HEK293T (cell line): Measurements from ENCODE around the gene CHMP6.
"Not testable (repeated sequence)": the region's sequence is repeated elsewhere in the genome, so short reads cannot be mapped to it uniquely, and the experiment has no call there.

ENCODE experiments used
- CTCF ChIA-PET: fragments of 350-600 bp; formaldehyde crosslinking; extraction: SDS; loops from one replicate; lab custom pipeline; 2021; ENCODE audit warnings: antibody characterized with exemption, inconsistent platforms; lab: Yijun Ruan, JAX
- POLR2A ChIA-PET: fragments of 350-600 bp; formaldehyde crosslinking; extraction: SDS; loops from one replicate; lab custom pipeline; 2020; ENCODE audit warnings: antibody characterized with exemption, inconsistent platforms; lab: Yijun Ruan, JAX
- DNase-seq: peaks from one replicate; pipeline ENCODE4 v3.0.0; 2012; ENCODE audit warnings: mixed read lengths; ENCODE audit errors: extremely low spot score
- ARNT ChIP-seq: fragments of 450-650 bp; IDR thresholded peaks from 2 replicates; pipeline ENCODE4 v1.6.1; 2017; ENCODE audit warnings: mild to moderate bottlenecking
- BHLHE40 ChIP-seq: fragments of 450-650 bp; IDR thresholded peaks from 2 replicates; pipeline ENCODE4 v1.6.1; 2016; ENCODE audit warnings: mild to moderate bottlenecking, moderate library complexity, borderline replicate concordance
- CTBP1 ChIP-seq: fragments of 450-650 bp; IDR thresholded peaks from 2 replicates; pipeline ENCODE4 v1.6.1; 2016; ENCODE audit warnings: borderline replicate concordance
- ELF4 ChIP-seq: fragments of 450-650 bp; IDR thresholded peaks from 2 replicates; pipeline ENCODE4 v1.6.1; 2017; ENCODE audit warnings: antibody characterized with exemption
- FOXA1 ChIP-seq: fragments of 450-650 bp; IDR thresholded peaks from 2 replicates; pipeline ENCODE4 v1.6.1; 2016; ENCODE audit warnings: mild to moderate bottlenecking
- FOXK2 ChIP-seq: fragments of 450-650 bp; IDR thresholded peaks from 2 replicates; pipeline ENCODE4 v1.6.1; 2016; ENCODE audit warnings: mild to moderate bottlenecking
- FOXM1 ChIP-seq: fragments of 450-650 bp; IDR thresholded peaks from 2 replicates; pipeline ENCODE4 v1.6.1; 2017; ENCODE audit warnings: mild to moderate bottlenecking, borderline replicate concordance
- HDGF ChIP-seq: fragments of 450-650 bp; IDR thresholded peaks from 2 replicates; pipeline ENCODE4 v1.6.1; 2017; ENCODE audit warnings: antibody characterized with exemption, borderline replicate concordance
- L3MBTL2 ChIP-seq: fragments of 450-650 bp; conservative IDR thresholded peaks from 2 replicates; pipeline ENCODE4 v1.6.1; 2016; ENCODE audit warnings: mild to moderate bottlenecking
- LEF1 ChIP-seq: fragments of 450-650 bp; IDR thresholded peaks from 2 replicates; pipeline ENCODE4 v1.6.1; 2017; ENCODE audit warnings: mild to moderate bottlenecking, borderline replicate concordance
- NFRKB ChIP-seq: fragments of 450-650 bp; IDR thresholded peaks from 2 replicates; pipeline ENCODE4 v1.6.1; 2016; ENCODE audit warnings: mild to moderate bottlenecking, moderate library complexity
- SP1 ChIP-seq: fragments of 450-650 bp; IDR thresholded peaks from 2 replicates; pipeline ENCODE4 v1.6.1; 2017
- SUZ12 ChIP-seq: fragments of 450-650 bp; IDR thresholded peaks from 2 replicates; pipeline ENCODE4 v1.6.1; 2016; ENCODE audit warnings: mild to moderate bottlenecking
- TARDBP ChIP-seq: fragments of 450-650 bp; IDR thresholded peaks from 2 replicates; pipeline ENCODE4 v1.6.1; 2016
- ZNF384 ChIP-seq: fragments of 450-650 bp; IDR thresholded peaks from 2 replicates; pipeline ENCODE4 v1.6.1; 2016
- TF ChIP-seq, protein P1 (sequence below): fragments of 450-650 bp; IDR thresholded peaks from 2 replicates; pipeline ENCODE4 v1.6.1; 2016

CHMP6 gene

DNA sequence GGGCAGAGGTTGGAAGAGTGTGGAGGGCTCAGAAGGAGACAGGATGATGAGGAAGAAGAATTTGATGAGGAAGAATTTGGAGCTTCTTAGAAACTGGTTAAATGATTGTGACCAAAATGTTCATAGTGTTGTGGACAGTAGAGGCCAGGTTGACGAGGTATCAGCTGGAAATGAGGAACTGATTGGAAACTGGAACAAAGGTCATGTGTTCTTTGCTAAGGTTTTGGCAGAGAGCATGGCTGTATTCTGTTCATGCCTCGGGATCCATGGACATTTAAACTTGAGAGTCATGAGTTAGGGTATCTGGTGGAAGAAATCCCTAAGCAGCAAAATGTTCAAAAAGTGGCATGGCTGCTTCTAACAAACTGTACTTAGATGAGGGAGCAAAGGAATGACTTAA, 19.3 kb downstream of the CHMP6 start:
- TF ChIP-seq SUZ12: no peak
- no peak for TF ChIP-seq SP1
- TF ChIP-seq L3MBTL2: no peak
- no peak for TF ChIP-seq ARNT
- no peak for TF ChIP-seq ELF4
- no peak for TF ChIP-seq HDGF
- TF ChIP-seq LEF1: no peak
- ChIA-PET POLR2A (no interaction called here), CTCF (no interaction called here)
- DNase-seq: no peak

DNA sequence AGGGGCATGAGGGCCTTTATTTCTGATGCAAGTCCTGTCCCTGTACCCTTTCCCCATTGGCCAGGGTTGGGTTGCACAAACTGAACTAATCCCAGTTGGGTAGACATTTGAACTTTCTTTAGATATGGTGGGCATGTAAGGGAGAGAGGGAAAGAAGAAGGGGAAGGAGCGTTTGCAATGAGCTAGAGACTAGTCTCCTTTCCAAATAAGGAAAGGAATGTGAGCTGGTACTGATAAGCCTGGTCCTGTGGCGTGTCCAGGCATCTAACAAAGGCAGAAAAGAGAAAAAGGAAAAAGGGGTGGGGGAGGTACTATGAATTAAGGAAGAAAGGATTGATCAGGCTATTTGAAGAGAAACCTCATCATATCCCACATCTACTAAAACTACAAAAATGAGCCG, 20.3 kb downstream of the CHMP6 start:
- TF ChIP-seq LEF1 (no peak), SP1 (no peak), FOXK2 (no peak)
- no peak for DNase-seq
- ChIA-PET CTCF (no interaction called here), POLR2A (no interaction called here)

DNA sequence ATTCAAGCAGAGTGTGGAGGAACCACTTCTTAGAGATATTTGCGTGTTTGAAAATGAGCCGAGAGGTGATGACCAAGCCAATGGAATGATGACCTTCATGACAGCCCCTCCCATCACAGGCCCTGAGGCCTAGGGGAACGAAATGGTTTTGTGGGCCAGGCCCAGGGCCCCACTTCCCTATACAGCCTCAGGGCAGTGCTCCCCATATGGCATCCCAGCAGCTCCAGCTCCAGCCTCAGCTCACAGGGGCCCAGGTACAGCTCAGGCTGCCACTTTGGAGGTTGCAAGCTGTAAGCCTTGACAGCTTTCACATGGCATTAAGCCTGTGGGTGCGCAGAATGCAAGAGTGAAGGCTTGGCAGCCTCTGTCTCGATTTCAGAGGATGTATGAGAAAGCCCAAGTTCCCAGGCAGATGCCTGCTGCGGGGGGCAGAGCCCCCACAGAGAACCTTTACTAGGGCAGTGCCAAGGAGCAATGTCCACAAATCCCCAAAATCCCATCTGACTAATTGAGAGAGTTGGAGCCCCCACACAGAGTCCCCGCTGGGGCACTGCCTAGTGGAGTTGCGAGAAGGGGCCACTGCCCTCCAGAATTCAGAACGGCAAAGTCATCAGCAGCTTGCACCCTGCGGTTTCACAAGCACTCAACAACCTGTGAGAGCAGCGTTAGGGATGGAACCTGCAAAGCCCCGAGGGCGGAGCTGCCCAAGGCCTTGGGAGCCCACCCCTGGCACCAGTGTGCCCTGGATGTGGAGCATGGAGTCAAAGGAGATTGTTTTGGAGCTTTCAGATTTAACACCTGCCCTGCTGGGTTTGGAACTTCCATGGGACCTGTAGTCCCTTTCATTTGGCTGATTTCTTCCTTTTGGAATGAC, 21.2 kb downstream of the CHMP6 start:
- no peak for TF ChIP-seq L3MBTL2
- TF ChIP-seq FOXA1: no peak
- no peak for TF ChIP-seq LEF1
- no peak for TF ChIP-seq ELF4
- TF ChIP-seq SP1: no peak
- TF ChIP-seq HDGF: no peak
- TF ChIP-seq, protein P1, sequence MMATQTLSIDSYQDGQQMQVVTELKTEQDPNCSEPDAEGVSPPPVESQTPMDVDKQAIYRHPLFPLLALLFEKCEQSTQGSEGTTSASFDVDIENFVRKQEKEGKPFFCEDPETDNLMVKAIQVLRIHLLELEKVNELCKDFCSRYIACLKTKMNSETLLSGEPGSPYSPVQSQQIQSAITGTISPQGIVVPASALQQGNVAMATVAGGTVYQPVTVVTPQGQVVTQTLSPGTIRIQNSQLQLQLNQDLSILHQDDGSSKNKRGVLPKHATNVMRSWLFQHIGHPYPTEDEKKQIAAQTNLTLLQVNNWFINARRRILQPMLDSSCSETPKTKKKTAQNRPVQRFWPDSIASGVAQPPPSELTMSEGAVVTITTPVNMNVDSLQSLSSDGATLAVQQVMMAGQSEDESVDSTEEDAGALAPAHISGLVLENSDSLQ: no peak
- TF ChIP-seq FOXK2: no peak
- no peak for TF ChIP-seq BHLHE40
- no peak for TF ChIP-seq ZNF384
- TF ChIP-seq ARNT: no peak
- TF ChIP-seq SUZ12: no peak
- ChIA-PET CTCF (interaction anchor here (0.6 kb wide), 1 partner anchor 9 kb away, joined by 5 read pairs; no protein-coding TSS in a partner anchor), POLR2A (no interaction called here)
- DNase-seq: no peak

DNA sequence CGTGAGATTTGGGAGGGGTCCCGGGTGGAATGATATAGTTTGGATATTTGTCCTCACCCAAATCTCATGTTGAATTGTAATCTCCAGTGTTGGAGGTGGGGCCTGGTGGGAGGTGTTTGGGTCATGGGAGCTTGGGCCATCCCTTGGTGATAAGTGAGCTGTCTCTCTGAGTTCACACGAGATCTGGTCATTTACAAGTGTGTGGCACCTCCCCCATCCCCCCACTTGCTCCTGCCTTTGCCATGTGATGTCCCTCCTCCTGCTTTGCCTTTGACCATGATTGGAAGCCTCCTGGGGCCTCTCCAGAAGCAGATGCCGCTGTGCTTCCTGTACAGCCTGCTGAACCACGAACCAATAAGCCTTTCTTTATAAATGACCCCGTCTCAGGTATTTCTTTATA, 22.0 kb downstream of the CHMP6 start:
- no peak for TF ChIP-seq HDGF
- TF ChIP-seq, protein P1: no peak
- no peak for TF ChIP-seq SP1
- TF ChIP-seq BHLHE40: no peak
- TF ChIP-seq FOXM1: no peak
- TF ChIP-seq FOXA1: no peak
- TF ChIP-seq SUZ12: no peak
- TF ChIP-seq LEF1: no peak
- TF ChIP-seq L3MBTL2: no peak
- no peak for TF ChIP-seq ELF4
- TF ChIP-seq NFRKB: no peak
- TF ChIP-seq ARNT: no peak
- TF ChIP-seq FOXK2: no peak
- ChIA-PET POLR2A (no interaction called here), CTCF (interaction anchor here (0.6 kb wide), 1 partner anchor 9 kb away, joined by 5 read pairs; no protein-coding TSS in a partner anchor)
- DNase-seq: no peak

DNA sequence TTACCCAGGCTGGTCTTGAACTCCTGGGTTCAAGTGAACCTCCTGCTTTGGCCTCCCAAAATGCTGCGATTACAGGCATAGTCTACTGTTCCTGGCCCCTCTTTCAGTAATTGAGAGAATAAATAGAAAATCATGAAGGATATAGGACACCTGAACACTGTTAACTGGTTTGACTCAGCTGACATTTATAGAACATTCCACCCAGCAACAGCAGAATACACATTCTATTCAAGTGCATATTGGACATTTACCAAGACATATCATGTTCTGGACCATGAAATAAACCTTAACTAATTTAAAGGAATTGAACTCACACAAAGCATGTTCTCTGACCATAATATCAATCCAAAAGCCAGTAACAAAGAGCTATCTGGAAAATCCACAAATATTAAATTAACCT, 23.5 kb downstream of the CHMP6 start:
- ChIA-PET CTCF (no interaction called here), POLR2A (no interaction called here)
- TF ChIP-seq ZNF384 (no peak), SUZ12 (no peak), HDGF (no peak), BHLHE40 (no peak), FOXA1 (no peak), LEF1 (no peak), TARDBP (no peak), ARNT (no peak), ELF4 (no peak), NFRKB (no peak), L3MBTL2 (no peak), CTBP1 (no peak), FOXM1 (no peak), SP1 (no peak), FOXK2 (no peak)
- TF ChIP-seq, protein P1: no peak
- no peak for DNase-seq

DNA sequence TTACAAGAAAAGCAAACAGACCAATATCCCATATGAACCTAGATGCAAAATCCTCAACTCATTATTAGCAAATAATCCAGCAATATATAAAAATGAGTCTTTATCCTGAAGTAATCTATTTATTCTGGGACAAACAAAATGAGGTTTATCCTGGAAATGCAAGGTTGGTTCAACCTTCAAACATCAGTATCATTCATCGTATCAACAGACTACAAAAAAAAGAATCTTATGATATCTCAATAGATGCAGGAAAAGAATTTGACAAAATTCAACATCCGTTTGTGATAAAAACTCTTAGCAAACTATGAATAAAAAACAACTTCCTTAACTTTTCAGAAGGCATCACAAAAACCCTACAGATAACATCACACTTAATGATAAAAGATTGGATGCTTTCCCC, 24.9 kb downstream of the CHMP6 start:
- POLR2A ChIA-PET: no interaction called here
- DNase-seq: no peak
- no peak for TF ChIP-seq CTBP1
- TF ChIP-seq, protein P1: no peak
- no peak for TF ChIP-seq SP1
- TF ChIP-seq FOXK2: no peak
- no peak for TF ChIP-seq HDGF
- no peak for TF ChIP-seq BHLHE40
- TF ChIP-seq ELF4: no peak
- no peak for TF ChIP-seq L3MBTL2
- no peak for TF ChIP-seq TARDBP
- TF ChIP-seq FOXA1: no peak
- TF ChIP-seq SUZ12: no peak
- no peak for TF ChIP-seq LEF1
- TF ChIP-seq NFRKB: no peak
- TF ChIP-seq ARNT: no peak
- CTCF ChIA-PET: no interaction called here

DNA sequence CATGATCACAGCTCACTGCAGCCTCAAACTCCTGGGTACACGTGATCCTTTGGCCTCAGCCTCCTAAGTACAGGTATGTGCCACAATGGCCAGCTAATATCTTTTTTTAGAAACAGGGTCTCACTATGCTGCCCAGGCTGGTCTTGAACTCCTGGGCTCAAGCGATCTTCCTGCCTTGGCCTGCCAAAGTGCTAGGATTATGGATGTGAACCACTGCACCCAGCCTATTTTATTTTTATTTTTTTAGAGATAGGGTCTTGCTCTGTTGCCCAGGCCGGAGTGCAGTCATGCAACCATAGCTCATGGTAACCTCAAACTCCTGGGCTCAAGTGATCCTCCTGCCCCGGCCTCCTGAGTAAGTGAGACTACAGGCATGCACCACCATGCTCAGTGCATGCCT, 25.7 kb downstream of the CHMP6 start:
- CTCF ChIA-PET, POLR2A ChIA-PET, DNase-seq: not testable (repeated sequence)
